ENCODE results near the gene POLR2B. TPM values are rescaled to one million over a fixed set of nuclear protein-coding genes. Genes with fewer than 3 reads are reported as not detected.

Gene POLR2B
- total and polyA plus RNA-seq, 2 of the 8 experiments (the other 6 are each of a cell fraction or from before 2014, with no cell fraction given) = 59.3 to 115 TPM

- TF ChIP-seq CHD7 (IDR thresholded peaks at IDR 0.05; ENCODE audit: insufficient replicate concordance, low read length) (no peak), KDM1A (IDR thresholded peaks at IDR 0.05; ENCODE audit: borderline replicate concordance, low read length) (no peak), RBBP5 (IDR thresholded peaks at IDR 0.05; ENCODE audit: borderline replicate concordance, low read depth, low read length) (no peak), JUND (IDR thresholded peaks at IDR 0.05; ENCODE audit: low read length) (no peak), SP1 (IDR thresholded peaks at IDR 0.05; ENCODE audit: low read depth, low read length) (no peak), CBX8 (IDR thresholded peaks at IDR 0.05; ENCODE audit: borderline replicate concordance, low read depth, low read length) (no peak), SRF (IDR thresholded peaks at IDR 0.05; ENCODE audit: low read depth, low read length) (no peak), TBP (IDR thresholded peaks at IDR 0.05; ENCODE audit: low read depth, low read length) (peak; percentile 88), BACH1 (IDR thresholded peaks at IDR 0.05; ENCODE audit: low read length) (peak; percentile 63; the same call in 1 of the 2 replicates), RFX5 (IDR thresholded peaks at IDR 0.05; ENCODE audit: borderline replicate concordance, low read depth, low read length) (no peak), CREB1 (IDR thresholded peaks at IDR 0.05) (peak; percentile 52; the same call in 1 of the 2 replicates), SIX5 (IDR thresholded peaks at IDR 0.05; ENCODE audit: low read depth, low read length) (no peak)
Measured at GRCh38 chr4:56977321-56978012, 1.2 kb upstream of the POLR2B start, which contains the start of gene NOA1 (continued).
